MM.1S (cell line): ENCODE results near the gene GPC1.

Experiments
- DNase-seq: peaks from one replicate; pipeline ENCODE4 v3.0.0-alpha.2; 2015
- H2AFZ ChIP-seq: fragments of 300-600 bp; sonication (generic); 2 replicates; pipeline ENCODE4 v1.6.0; 2016; ENCODE audit warnings: antibody characterized with exemption, low read length
- H3F3A ChIP-seq: fragments of 300-600 bp; sonication (generic); 2 replicates; pipeline ENCODE4 v1.6.1; 2016; ENCODE audit warnings: mild to moderate bottlenecking, antibody characterized with exemption, low read length, moderate library complexity, mixed read lengths; ENCODE audit not compliant: insufficient read depth
- H3K27ac ChIP-seq: fragments of 300-600 bp; sonication (generic); 2 replicates; pipeline ENCODE4 v1.5.1; 2016; ENCODE audit warnings: mild to moderate bottlenecking, low read length
- H3K27me3 ChIP-seq: fragments of 300-600 bp; sonication (generic); replicated peaks from 2 replicates; pipeline ENCODE4 v1.6.0; 2016; ENCODE audit warnings: low read length; ENCODE audit not compliant: insufficient read depth
- H3K36me3 ChIP-seq: fragments of 300-600 bp; sonication (generic); replicated peaks from 2 replicates; pipeline ENCODE4 v1.6.1; 2016; ENCODE audit warnings: mild to moderate bottlenecking, low read length, mixed read lengths; ENCODE audit not compliant: insufficient read depth
- H3K4me1 ChIP-seq: fragments of 300-600 bp; sonication (generic); 2 replicates; pipeline ENCODE4 v1.6.1; 2016; ENCODE audit warnings: low read length, mixed read lengths
- H3K4me2 ChIP-seq: fragments of 300-600 bp; sonication (generic); 2 replicates; pipeline ENCODE4 v1.6.0; 2016; ENCODE audit warnings: low read depth, low read length
- H3K4me3 ChIP-seq: fragments of 300-600 bp; sonication (generic); 2 replicates; pipeline ENCODE4 v1.5.1; 2016; ENCODE audit warnings: low read length, mixed read lengths
- H3K79me2 ChIP-seq: fragments of 300-600 bp; sonication (generic); 2 replicates; pipeline ENCODE4 v1.6.1; 2016; ENCODE audit warnings: mixed run types, low read length, mixed read lengths
- H3K9ac ChIP-seq: fragments of 300-600 bp; sonication (generic); 2 replicates; pipeline ENCODE4 v1.6.1; 2016; ENCODE audit warnings: low read length, mixed read lengths
- H3K9me2 ChIP-seq: fragments of 300-600 bp; sonication (generic); replicated peaks from 2 replicates; pipeline ENCODE4 v1.6.1; 2016; ENCODE audit warnings: mild to moderate bottlenecking, low read length, mixed read lengths; ENCODE audit not compliant: insufficient read depth
- H3K9me3 ChIP-seq: fragments of 300-600 bp; sonication (generic); replicated peaks from 2 replicates; pipeline ENCODE4 v1.6.1; 2016; ENCODE audit warnings: mild to moderate bottlenecking, low read length, mixed read lengths; ENCODE audit not compliant: insufficient read depth
- H4K20me1 ChIP-seq: fragments of 300-600 bp; sonication (generic); 2 replicates; pipeline ENCODE4 v1.6.1; 2016; ENCODE audit warnings: mild to moderate bottlenecking, low read length, moderate library complexity, mixed read lengths; ENCODE audit not compliant: insufficient read depth
- CTCF ChIP-seq: fragments of 300-600 bp; sonication (generic); IDR thresholded peaks from 2 replicates; pipeline ENCODE4 v1.5.1; 2016; ENCODE audit warnings: antibody characterized with exemption, low read length, mixed read lengths
- EZH2 ChIP-seq: fragments of 300-600 bp; sonication (generic); optimal IDR thresholded peaks from 2 replicates; pipeline ENCODE3; 2017; ENCODE audit warnings: low read depth, mild to moderate bottlenecking, antibody characterized with exemption, low read length, mixed read lengths
- EZH2phosphoT487 ChIP-seq: fragments of 300-600 bp; sonication (generic); IDR thresholded peaks from 2 replicates; pipeline ENCODE4 v1.6.1; 2018; ENCODE audit warnings: antibody characterized with exemption, low read length

GPC1 gene

DNA sequence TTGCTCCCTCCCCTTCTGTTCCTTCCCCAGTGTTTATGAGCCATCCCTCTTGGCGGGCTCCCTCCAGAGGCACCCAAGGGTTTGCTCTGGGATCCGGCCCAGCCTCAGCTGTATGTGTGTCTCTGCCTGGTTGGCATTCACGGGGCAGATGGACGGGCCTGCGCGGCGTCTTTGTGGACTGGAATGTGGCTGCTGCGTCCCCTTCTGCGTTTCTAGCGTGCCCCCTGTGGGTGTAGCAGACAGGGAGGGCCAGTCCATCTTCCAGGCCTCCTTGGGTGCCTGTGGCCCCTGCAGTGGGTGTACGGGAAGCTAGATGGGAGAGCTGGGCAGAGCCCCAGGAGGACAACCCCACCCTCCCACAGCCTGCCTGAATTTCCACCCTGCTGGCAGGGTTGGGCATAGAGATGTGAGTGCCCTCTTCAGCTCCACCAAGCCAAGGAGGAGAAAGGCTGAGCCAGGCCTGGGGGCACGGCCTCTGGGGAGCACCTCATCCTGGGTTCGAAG, 15.7 kb downstream of the GPC1 start:
- Histone ChIP-seq H4K20me1 (no peaks in the 10 kb centered on the region), H3K4me3 (no peak overlapping the region), H2AFZ (no peak overlapping the region), H3K36me3 (no peaks in the 10 kb centered on the region), H3K27ac (no peak overlapping the region), H3K4me2 (no peak overlapping the region), H3K9me2 (no peaks in the 10 kb centered on the region), H3F3A (no peaks in the 10 kb centered on the region), H3K9me3 (no peaks in the 10 kb centered on the region), H3K79me2 (no peaks in the 10 kb centered on the region), H3K27me3 (peaks cover 36% of the 10 kb centered on the region), H3K9ac (no peak overlapping the region), H3K4me1 (no peaks in the 10 kb centered on the region)
- no peak for DNase-seq
- TF ChIP-seq CTCF (no peak), EZH2 (no peak), EZH2phosphoT487 (no peak)

DNA sequence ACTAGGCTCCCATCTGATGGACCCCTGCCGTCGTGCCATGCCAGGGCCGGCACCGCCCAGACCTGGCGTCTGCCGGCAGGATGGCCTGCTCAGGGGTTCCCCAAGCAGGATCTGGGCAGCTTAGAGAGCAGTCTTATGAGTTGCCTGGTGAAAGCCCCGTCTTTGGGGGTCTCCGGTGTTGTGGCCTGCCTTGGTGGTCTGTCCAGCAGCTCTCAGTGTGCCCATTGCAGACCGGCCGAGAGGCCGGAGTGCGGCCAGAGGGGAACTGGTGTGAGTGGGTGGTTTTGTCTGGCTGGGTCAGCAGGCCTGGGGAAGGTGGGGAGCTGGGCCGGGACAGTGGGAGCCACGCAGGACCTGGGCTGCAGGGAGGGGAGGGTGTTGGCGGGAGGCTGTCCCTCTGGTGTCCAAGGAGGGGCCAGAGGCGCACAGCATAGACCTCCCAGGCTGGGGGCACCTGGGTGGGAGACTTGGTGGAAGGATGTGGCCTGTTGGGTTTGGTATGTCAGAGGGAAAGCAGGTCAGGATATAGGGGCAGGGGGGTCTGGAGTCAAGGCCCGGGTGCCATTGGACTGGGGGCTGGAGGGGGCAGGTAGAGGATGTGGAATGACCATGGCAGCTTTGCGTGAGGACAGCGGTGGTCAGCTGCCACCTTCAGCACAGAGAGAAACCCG, 16.5 kb downstream of the GPC1 start:
- H3K9me2 ChIP-seq = no peaks in the 10 kb centered on the region
- TF ChIP-seq EZH2phosphoT487 = no peak
- TF ChIP-seq CTCF = no peak
- no peak for TF ChIP-seq EZH2
- peak overlapping the region; percentile 29; the same call in 1 of the 2 replicates for H3K4me2 ChIP-seq
- H3K4me3 ChIP-seq = peak overlapping the region; percentile 22; the same call in 1 of the 2 replicates
- H3K79me2 ChIP-seq = no peaks in the 10 kb centered on the region
- no peak overlapping the region for H3K9ac ChIP-seq
- H4K20me1 ChIP-seq = no peaks in the 10 kb centered on the region
- H3K36me3 ChIP-seq = no peaks in the 10 kb centered on the region
- H3K27ac ChIP-seq = no peak overlapping the region
- no peaks in the 10 kb centered on the region for H3F3A ChIP-seq
- H3K9me3 ChIP-seq = no peaks in the 10 kb centered on the region
- DNase-seq = no peak
- H3K4me1 ChIP-seq = no peaks in the 10 kb centered on the region
- no peak overlapping the region for H2AFZ ChIP-seq
- H3K27me3 ChIP-seq = peaks cover 36% of the 10 kb centered on the region

GRCh38 chr2:240452462-240453256, 17.2 kb downstream of the GPC1 start:
- peaks cover 35% of the 10 kb centered on the region for H3K27me3 ChIP-seq
- H3K4me2 ChIP-seq = peak overlapping the region; percentile 29; the same call in 1 of the 2 replicates
- TF ChIP-seq EZH2phosphoT487 (no peak), CTCF (no peak), EZH2 (no peak)
- peak; percentile 56 for DNase-seq
- H3K9ac ChIP-seq = no peak overlapping the region
- no peak overlapping the region for H3K27ac ChIP-seq
- no peaks in the 10 kb centered on the region for H3F3A ChIP-seq
- H3K4me3 ChIP-seq = peak overlapping the region; percentile 22; the same call in 1 of the 2 replicates
- H3K9me2 ChIP-seq = no peaks in the 10 kb centered on the region
- no peaks in the 10 kb centered on the region for H3K4me1 ChIP-seq
- no peaks in the 10 kb centered on the region for H3K79me2 ChIP-seq
- H2AFZ ChIP-seq = no peak overlapping the region
- no peaks in the 10 kb centered on the region for H3K36me3 ChIP-seq
- no peaks in the 10 kb centered on the region for H3K9me3 ChIP-seq
- no peaks in the 10 kb centered on the region for H4K20me1 ChIP-seq
